Measurements from ENCODE around the gene TCF7L1.

The TCF7L1 gene

DNA sequence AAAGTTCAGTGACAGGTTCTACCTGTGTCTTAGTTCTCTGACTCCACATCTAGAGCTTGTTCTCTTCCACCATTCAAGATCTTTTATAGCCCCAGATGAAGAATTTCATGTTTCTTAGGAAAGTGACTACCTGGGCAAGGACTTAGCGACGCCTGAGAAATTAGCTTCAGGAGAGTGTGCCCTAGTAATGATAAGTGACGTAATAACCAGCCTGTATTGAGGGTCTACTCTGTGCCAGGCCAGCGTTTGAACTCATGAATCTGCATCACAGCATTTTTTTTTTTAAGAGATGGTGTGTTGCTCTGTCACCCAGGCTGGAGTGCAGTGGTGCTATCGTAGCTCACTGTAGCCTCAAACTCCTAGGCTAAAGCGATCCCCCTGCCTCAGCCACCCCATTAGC, 51.8 kb downstream of the TCF7L1 start:
- H3K4me3 ChIP-seq (ENCODE audit: control insufficient read depth, low read depth, low read length) = no peak overlapping the region
- TF ChIP-seq, protein P1, sequence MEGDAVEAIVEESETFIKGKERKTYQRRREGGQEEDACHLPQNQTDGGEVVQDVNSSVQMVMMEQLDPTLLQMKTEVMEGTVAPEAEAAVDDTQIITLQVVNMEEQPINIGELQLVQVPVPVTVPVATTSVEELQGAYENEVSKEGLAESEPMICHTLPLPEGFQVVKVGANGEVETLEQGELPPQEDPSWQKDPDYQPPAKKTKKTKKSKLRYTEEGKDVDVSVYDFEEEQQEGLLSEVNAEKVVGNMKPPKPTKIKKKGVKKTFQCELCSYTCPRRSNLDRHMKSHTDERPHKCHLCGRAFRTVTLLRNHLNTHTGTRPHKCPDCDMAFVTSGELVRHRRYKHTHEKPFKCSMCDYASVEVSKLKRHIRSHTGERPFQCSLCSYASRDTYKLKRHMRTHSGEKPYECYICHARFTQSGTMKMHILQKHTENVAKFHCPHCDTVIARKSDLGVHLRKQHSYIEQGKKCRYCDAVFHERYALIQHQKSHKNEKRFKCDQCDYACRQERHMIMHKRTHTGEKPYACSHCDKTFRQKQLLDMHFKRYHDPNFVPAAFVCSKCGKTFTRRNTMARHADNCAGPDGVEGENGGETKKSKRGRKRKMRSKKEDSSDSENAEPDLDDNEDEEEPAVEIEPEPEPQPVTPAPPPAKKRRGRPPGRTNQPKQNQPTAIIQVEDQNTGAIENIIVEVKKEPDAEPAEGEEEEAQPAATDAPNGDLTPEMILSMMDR (IDR thresholded peaks at IDR 0.05; ENCODE audit: control insufficient read depth, insufficient read depth, low read depth, low read length, missing control alignments) = no peak
- no peak for DNase-seq (ENCODE audit: low read depth)

- TF ChIP-seq, protein P1 (IDR thresholded peaks at IDR 0.05; ENCODE audit: control insufficient read depth, insufficient read depth, low read depth, low read length, missing control alignments) = no peak
- H3K4me3 ChIP-seq (ENCODE audit: control insufficient read depth, low read depth, low read length) = no peak overlapping the region
- DNase-seq (ENCODE audit: low read depth) = no peak
Measured at GRCh38 chr2:85185431-85185940, 52.3 kb downstream of the TCF7L1 start.

DNA sequence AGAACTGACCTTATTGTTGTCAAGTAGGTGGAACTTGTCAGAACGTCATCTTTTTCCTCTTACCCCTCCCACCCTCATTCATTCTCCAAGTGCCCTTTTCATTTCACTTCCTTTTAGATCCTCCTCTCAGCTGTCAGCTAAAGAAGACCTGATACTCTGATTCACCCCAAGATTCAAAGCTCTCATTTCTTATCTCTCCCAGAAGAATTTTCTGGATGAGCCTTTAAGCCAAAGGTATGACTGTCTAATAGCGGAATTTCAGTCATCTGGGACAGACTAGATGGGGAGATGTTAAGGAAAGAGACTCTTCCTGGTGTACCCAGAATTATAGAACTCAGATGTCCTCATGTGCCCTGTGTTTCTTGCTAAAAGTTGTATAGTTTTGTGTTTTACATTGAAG, 53.9 kb downstream of the TCF7L1 start:
- no peak for DNase-seq (ENCODE audit: low read depth)
- TF ChIP-seq, protein P1 (IDR thresholded peaks at IDR 0.05; ENCODE audit: control insufficient read depth, insufficient read depth, low read depth, low read length, missing control alignments) = no peak

GRCh38 chr2:85188852-85189251, 55.7 kb downstream of the TCF7L1 start:
- H3K4me3 ChIP-seq (ENCODE audit: control insufficient read depth, low read depth, low read length) = no peak overlapping the region
- no peak for DNase-seq (ENCODE audit: low read depth)
- TF ChIP-seq, protein P1 (IDR thresholded peaks at IDR 0.05; ENCODE audit: control insufficient read depth, insufficient read depth, low read depth, low read length, missing control alignments) = no peak

More for the DNA sequence above, 53.9 kb downstream of the TCF7L1 start:
- no peak overlapping the region for H3K4me3 ChIP-seq (ENCODE audit: control insufficient read depth, low read depth, low read length)

DNA sequence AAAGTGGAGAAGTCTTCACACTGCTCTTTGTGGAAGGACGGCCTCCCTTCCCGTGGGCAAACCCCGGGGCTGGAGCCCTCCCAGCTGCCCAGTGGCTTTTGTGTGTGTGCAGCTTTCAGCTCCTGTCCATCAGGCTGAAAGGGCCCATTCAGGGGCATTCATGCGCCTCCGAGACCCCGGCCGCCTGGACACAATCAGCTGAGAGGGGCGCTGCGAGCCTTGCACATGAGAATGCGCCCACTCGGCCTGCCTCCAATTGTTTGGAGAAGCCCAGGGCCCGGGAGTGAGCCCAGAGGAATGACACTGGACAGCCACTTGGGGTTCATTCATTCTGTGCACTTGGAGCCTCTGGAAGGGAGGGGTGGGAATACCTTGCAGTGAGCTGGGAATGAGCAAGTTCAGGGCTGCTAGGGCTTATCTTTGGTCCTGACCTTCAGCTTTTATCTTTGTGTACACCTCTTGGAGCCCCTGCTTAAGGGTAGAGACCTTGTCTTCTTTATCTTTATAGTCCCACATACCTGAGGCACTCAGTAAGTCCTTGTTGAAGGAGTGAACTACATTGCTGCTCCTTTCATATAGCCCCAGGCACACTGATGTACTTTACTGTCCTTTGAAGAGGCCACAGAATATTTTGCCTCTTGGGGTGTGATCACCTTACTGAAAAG, 56.5 kb downstream of the TCF7L1 start:
- TF ChIP-seq, protein P1 (IDR thresholded peaks at IDR 0.05; ENCODE audit: control insufficient read depth, insufficient read depth, low read depth, low read length, missing control alignments) = no peak
- no peak for DNase-seq (ENCODE audit: low read depth)

DNA sequence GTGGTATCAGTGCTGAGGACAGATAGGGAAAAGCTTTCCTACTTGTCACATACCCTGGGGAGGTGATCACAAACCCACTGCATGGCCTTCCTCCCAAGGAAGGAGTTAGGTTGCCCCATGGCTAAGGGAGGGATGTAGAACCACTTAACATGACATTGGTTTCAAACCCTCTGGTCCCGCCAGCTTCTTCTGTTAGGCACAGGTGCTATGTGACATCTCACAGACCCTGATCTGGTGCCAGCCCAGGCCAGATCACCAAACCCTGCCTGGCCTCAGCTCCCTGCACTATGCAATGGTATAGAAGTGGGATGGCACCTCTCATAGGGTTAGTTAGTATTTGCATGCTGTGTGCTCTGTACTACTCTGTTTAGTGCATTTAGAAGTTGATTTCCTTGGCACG, 58.0 kb downstream of the TCF7L1 start:
- DNase-seq (ENCODE audit: low read depth) = no peak
- TF ChIP-seq, protein P1 (IDR thresholded peaks at IDR 0.05; ENCODE audit: control insufficient read depth, insufficient read depth, low read depth, low read length, missing control alignments) = no peak
- H3K4me3 ChIP-seq (ENCODE audit: control insufficient read depth, low read depth, low read length) = no peak overlapping the region

More for the DNA sequence above, 56.5 kb downstream of the TCF7L1 start:
- no peak overlapping the region for H3K4me3 ChIP-seq (ENCODE audit: control insufficient read depth, low read depth, low read length)
